ENCODE data around the gene MEI1.

The MEI1 gene

GRCh38 chr22:41739576-41739975 is 40.3 kb downstream of the MEI1 start:
- no peaks in the 10 kb centered on the region for H3K4me1 ChIP-seq (ENCODE audit: control insufficient read depth in 1 of 2, insufficient read depth in 1 of 2, low read depth in 1 of 2, low read length in 1 of 2)
- no peaks in the 10 kb centered on the region for H3K9me3 ChIP-seq
- H3K4me3 ChIP-seq (ENCODE audit: low read depth in 1 of 2, low read length in 1 of 2) = no peak overlapping the region
- no peak for TF ChIP-seq CTCF (IDR thresholded peaks at IDR 0.05)
- no peaks in the 10 kb centered on the region for H3K36me3 ChIP-seq
- H3K27me3 ChIP-seq = no peaks in the 10 kb centered on the region
- H3K27ac ChIP-seq = no peak overlapping the region

GRCh38 chr22:41742918-41743317 is 43.6 kb downstream of the MEI1 start:
- no peaks in the 10 kb centered on the region for H3K9me3 ChIP-seq
- no peak overlapping the region for H3K27ac ChIP-seq
- no peak overlapping the region for H3K4me3 ChIP-seq (ENCODE audit: low read depth in 1 of 2, low read length in 1 of 2)
- H3K27me3 ChIP-seq = peaks cover 11% of the 10 kb centered on the region
- no peak for TF ChIP-seq CTCF (IDR thresholded peaks at IDR 0.05)
- H3K36me3 ChIP-seq = no peaks in the 10 kb centered on the region
- H3K4me1 ChIP-seq (ENCODE audit: control insufficient read depth in 1 of 2, insufficient read depth in 1 of 2, low read depth in 1 of 2, low read length in 1 of 2) = no peaks in the 10 kb centered on the region

- Histone ChIP-seq H3K27me3 (peaks cover 20% of the 10 kb centered on the region), H3K27ac (no peak overlapping the region), H3K9me3 (no peaks in the 10 kb centered on the region), H3K36me3 (no peaks in the 10 kb centered on the region), H3K4me1 (ENCODE audit: control insufficient read depth in 1 of 2, insufficient read depth in 1 of 2, low read depth in 1 of 2, low read length in 1 of 2) (no peaks in the 10 kb centered on the region), H3K4me3 (ENCODE audit: low read depth in 1 of 2, low read length in 1 of 2) (no peak overlapping the region)
- TF ChIP-seq CTCF (IDR thresholded peaks at IDR 0.05) = no peak
Measured at GRCh38 chr22:41745968-41746367, 46.7 kb downstream of the MEI1 start.

GRCh38 chr22:41746567-41747400 is 47.5 kb downstream of the MEI1 start:
- H3K36me3 ChIP-seq = no peaks in the 10 kb centered on the region
- H3K9me3 ChIP-seq = no peaks in the 10 kb centered on the region
- H3K4me3 ChIP-seq (ENCODE audit: low read depth in 1 of 2, low read length in 1 of 2) = no peak overlapping the region
- H3K27me3 ChIP-seq = peaks cover 23% of the 10 kb centered on the region
- H3K27ac ChIP-seq = no peak overlapping the region
- H3K4me1 ChIP-seq (ENCODE audit: control insufficient read depth in 1 of 2, insufficient read depth in 1 of 2, low read depth in 1 of 2, low read length in 1 of 2) = no peaks in the 10 kb centered on the region
- TF ChIP-seq CTCF (IDR thresholded peaks at IDR 0.05) = peak; percentile 20

- Histone ChIP-seq H3K36me3 (no peaks in the 10 kb centered on the region), H3K9me3 (no peaks in the 10 kb centered on the region), H3K27me3 (peaks cover 13% of the 10 kb centered on the region), H3K27ac (no peak overlapping the region), H3K4me3 (ENCODE audit: low read depth in 1 of 2, low read length in 1 of 2) (no peak overlapping the region), H3K4me1 (ENCODE audit: control insufficient read depth in 1 of 2, insufficient read depth in 1 of 2, low read depth in 1 of 2, low read length in 1 of 2) (no peaks in the 10 kb centered on the region)
- TF ChIP-seq CTCF (IDR thresholded peaks at IDR 0.05) = no peak
Measured at GRCh38 chr22:41752011-41752970, 53.0 kb downstream of the MEI1 start.

Data from neutrophil (primary cell).